GM12892 (cell line): ENCODE measurements around the gene PCDHAC1.
"Not testable (repeated sequence)": the region's sequence is repeated elsewhere in the genome, so short reads cannot be mapped to it uniquely, and the experiment has no call there.

ENCODE experiments used
- POLR2A ChIP-seq: IDR thresholded peaks from 2 replicates; pipeline ENCODE4 v1.6.1; 2011; ENCODE audit warnings: low read depth, low read length, control low read depth
- TAF1 ChIP-seq: IDR thresholded peaks from 2 replicates; pipeline ENCODE4 v1.6.1; 2011; ENCODE audit warnings: low read depth, mild to moderate bottlenecking, control low read depth, low read length, borderline replicate concordance

GRCh38 chr5:140876541-140877261 lies 49.4 kb upstream of the PCDHAC1 start:
- not testable (repeated sequence) for TF ChIP-seq TAF1, POLR2A
